ENCODE data around the gene ODAD3.

Gene ODAD3

GRCh38 chr19:11375143-11375948, 59.6 kb downstream of the ODAD3 start:
- TF ChIP-seq, protein P1, sequence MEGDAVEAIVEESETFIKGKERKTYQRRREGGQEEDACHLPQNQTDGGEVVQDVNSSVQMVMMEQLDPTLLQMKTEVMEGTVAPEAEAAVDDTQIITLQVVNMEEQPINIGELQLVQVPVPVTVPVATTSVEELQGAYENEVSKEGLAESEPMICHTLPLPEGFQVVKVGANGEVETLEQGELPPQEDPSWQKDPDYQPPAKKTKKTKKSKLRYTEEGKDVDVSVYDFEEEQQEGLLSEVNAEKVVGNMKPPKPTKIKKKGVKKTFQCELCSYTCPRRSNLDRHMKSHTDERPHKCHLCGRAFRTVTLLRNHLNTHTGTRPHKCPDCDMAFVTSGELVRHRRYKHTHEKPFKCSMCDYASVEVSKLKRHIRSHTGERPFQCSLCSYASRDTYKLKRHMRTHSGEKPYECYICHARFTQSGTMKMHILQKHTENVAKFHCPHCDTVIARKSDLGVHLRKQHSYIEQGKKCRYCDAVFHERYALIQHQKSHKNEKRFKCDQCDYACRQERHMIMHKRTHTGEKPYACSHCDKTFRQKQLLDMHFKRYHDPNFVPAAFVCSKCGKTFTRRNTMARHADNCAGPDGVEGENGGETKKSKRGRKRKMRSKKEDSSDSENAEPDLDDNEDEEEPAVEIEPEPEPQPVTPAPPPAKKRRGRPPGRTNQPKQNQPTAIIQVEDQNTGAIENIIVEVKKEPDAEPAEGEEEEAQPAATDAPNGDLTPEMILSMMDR (IDR thresholded peaks at IDR 0.05; ENCODE audit: borderline replicate concordance, insufficient read depth, low read depth, low read length): no peak
- peak overlapping the region; percentile 69 for H3K4me3 ChIP-seq (ENCODE audit: low read depth, low read length)

GRCh38 chr19:11374433-11375142, 60.3 kb downstream of the ODAD3 start, which contains the start of gene SWSAP1:
SWSAP1 (plus strand) TSS chr19:11374666; CDS start chr19:11374681, 15 bp downstream.
- TF ChIP-seq, protein P1 (IDR thresholded peaks at IDR 0.05; ENCODE audit: borderline replicate concordance, insufficient read depth, low read depth, low read length): no peak
- H3K4me3 ChIP-seq (ENCODE audit: low read depth, low read length): peak within 1 kb of the TSS; percentile 75

- TF ChIP-seq, protein P1 (IDR thresholded peaks at IDR 0.05; ENCODE audit: borderline replicate concordance, insufficient read depth, low read depth, low read length): no peak
Observed at GRCh38 chr19:11373885-11374432, 61.0 kb downstream of the ODAD3 start.

DNA sequence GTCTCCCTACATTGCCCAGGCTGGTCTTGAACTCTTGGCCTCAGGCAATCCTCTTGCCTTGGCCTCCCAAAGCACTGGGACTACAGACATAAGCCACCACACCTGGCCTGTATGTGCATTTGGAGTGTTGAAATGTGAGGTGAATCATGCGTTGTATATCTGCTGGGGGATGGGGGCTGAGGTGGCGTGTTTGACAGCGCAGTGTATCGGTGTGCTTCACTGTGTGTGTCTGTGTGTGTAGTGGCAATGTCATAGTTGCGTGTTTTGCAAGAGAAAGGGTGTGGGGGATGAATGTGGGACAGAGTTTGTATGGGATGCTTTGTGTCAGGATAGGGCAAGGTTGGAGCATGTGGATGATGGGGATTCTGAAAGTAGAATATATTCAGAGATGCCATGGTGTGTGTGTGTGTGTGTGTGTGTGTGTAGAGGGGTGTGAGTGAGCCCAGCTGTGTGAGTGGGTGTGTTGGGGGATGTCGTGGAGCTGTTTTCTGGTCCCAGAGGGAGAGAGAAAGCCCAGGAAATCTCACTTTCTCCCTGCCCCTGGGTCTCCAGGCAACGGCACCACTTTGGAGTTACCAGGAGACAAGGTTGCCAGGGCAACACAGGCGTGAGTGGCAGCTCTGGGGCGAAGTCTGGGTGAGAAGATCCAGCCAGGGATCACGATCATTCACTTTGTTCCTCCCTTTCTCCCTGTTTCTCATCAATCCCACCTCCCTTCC, 61.6 kb downstream of the ODAD3 start:
- H3K4me3 ChIP-seq (ENCODE audit: low read depth, low read length): no peak overlapping the region

More at GRCh38 chr19:11373885-11374432, 61.0 kb downstream of the ODAD3 start:
- peak overlapping the region; percentile 75 for H3K4me3 ChIP-seq (ENCODE audit: low read depth, low read length)

DNA sequence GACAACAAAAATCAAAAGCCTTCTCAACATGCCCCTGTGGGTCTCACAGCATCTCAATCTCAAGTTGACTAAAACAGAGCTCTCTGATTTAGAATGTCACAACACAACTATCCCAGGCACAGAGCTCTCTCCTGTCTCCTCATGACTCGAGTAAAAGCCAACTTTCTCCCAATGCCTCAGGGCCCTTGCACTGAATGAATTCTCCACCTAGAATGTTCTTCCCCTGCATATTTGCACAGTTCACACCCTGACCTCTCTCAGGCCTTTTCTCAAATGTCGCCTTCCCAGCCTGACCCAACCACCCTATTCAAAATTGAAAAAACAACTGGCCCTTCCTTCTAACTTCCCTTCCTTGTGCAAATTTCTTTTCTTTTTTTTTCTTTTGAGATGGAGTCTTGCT, 64.2 kb downstream of the ODAD3 start:
- TF ChIP-seq, protein P1 (IDR thresholded peaks at IDR 0.05; ENCODE audit: borderline replicate concordance, insufficient read depth, low read depth, low read length): no peak

More for the DNA sequence above, 61.6 kb downstream of the ODAD3 start:
- TF ChIP-seq, protein P1 (IDR thresholded peaks at IDR 0.05; ENCODE audit: borderline replicate concordance, insufficient read depth, low read depth, low read length): no peak

More for the DNA sequence above, 64.2 kb downstream of the ODAD3 start:
- H3K4me3 ChIP-seq (ENCODE audit: low read depth, low read length): no peak overlapping the region
